K562 (cell line): Measurements from ENCODE around the gene ZNF646.

Experiments
- CCAR2 ChIP-seq: fragments of 200-400 bp; formaldehyde crosslinking; IDR thresholded peaks from 2 replicates; pipeline ENCODE4 v1.6.1; 2017; ENCODE audit warnings: mild to moderate bottlenecking, low read depth, low read length
- CEBPB ChIP-seq: fragments of 450-650 bp; IDR thresholded peaks from 2 replicates; pipeline ENCODE4 v1.6.1; 2016; ENCODE audit warnings: missing genetic modification characterization, missing compliant biosample characterization
- CTCF ChIP-seq, 3 experiments: IDR thresholded peaks in 2 of 3; conservative IDR thresholded peaks in 1 of 3; 2 replicates each; pipeline ENCODE4 v1.5.1; 2011 to 2012; ENCODE audit warnings: low read length in 3 of 3, mild to moderate bottlenecking in 3 of 3, control low read depth in 2 of 3, improper control_type of control experiment in 1 of 3, inconsistent platforms in 1 of 3, low read depth in 1 of 3, mixed read lengths in 1 of 3, moderate library complexity in 1 of 3; ENCODE audit not compliant: insufficient read depth in 2 of 3
- EP300 ChIP-seq: IDR thresholded peaks from 2 replicates; pipeline ENCODE4 v1.6.1; 2012; ENCODE audit warnings: low read length, improper control_type of control experiment
- ETV6 ChIP-seq, 3 experiments: fragments of 150-350 bp in 1 of 3; sonication (generic) in 1 of 3; formaldehyde crosslinking in 1 of 3; IDR thresholded peaks; 2 replicates each; pipeline versions ENCODE4 v1.6.1 to v1.8.0; 2014 to 2022; ENCODE audit warnings: borderline replicate concordance in 2 of 3, low read depth in 2 of 3, antibody characterized with exemption in 1 of 3, low read length in 1 of 3, mild to moderate bottlenecking in 1 of 3, missing genetic modification reagents in 1 of 3
- KDM1A ChIP-seq, 2 experiments: fragments of 450-650 bp; IDR thresholded peaks; 2 replicates each; pipeline ENCODE4 v1.6.1; 2016; ENCODE audit warnings: mild to moderate bottlenecking in 2 of 2
- MXI1 ChIP-seq: IDR thresholded peaks from 2 replicates; pipeline ENCODE4 v1.6.1; 2011; ENCODE audit warnings: low read depth, mild to moderate bottlenecking, improper control_type of control experiment, low read length
- NFYB ChIP-seq: IDR thresholded peaks from 2 replicates; pipeline ENCODE4 v1.6.1; 2011; ENCODE audit warnings: mild to moderate bottlenecking, moderate library complexity; ENCODE audit not compliant: insufficient read length; ENCODE audit errors: extremely low read depth
- ZFP36 ChIP-seq: fragments of 150-350 bp; IDR thresholded peaks from 2 replicates; pipeline ENCODE4 v1.6.1; 2018; ENCODE audit warnings: low read length, low read depth; ENCODE audit not compliant: partially characterized antibody
- ZNF239 ChIP-seq: fragments of 250-450 bp; sonication (Bioruptor Pico); IDR thresholded peaks from 2 replicates; pipeline ENCODE4 v1.4.0; 2020; ENCODE audit warnings: mild to moderate bottlenecking

DNA sequence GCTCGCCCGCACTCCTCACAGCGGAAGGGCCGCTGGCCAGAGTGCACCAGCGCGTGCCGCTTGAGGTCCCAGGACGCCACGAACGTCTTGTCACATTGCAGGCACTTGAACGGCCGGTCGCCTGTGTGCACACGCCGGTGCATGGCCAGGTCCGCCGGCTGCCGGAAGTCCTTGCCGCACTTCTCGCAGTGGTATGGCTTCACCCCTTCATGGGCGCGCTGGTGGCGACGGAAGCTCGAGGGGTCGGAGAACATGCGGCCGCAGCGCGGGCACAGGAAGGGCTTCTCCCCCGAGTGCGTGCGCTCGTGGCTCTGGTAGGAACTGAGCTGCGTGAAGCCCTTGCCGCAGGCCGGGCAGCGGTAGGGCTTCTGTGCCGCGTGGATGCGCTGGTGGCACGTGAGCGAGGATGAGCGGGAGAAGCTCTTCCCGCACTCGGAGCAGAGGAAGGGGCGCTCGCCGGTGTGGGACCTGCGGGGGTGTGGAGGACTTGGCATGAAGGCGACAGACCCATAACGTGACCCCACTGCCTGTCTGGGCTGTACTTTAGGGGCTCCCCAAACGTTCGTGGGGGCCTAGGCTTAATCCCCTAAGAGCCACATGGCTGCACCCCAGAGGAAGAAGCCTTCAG is 12.3 kb upstream of the ZNF646 start:
- TF ChIP-seq CTCF (IDR thresholded peaks at IDR 0.05 in 2 of 3, conservative IDR thresholded peaks at IDR 0.05 in 1 of 3; ENCODE audit: insufficient read depth in 2 of 3, low read depth in 1 of 3, low read length in 3 of 3), result no peak
- no peak for TF ChIP-seq KDM1A (IDR thresholded peaks at IDR 0.05)
- no peak for TF ChIP-seq ZNF239 (CRISPR knock-in tag)
- TF ChIP-seq MXI1, result no peak
- no peak for TF ChIP-seq CEBPB
- no peak for TF ChIP-seq ETV6 (IDR thresholded peaks at IDR 0.05; ENCODE audit: borderline replicate concordance in 1 of 2, low read depth in 2 of 2, low read length in 1 of 2)
- TF ChIP-seq ETV6 (CRISPR knock-in tag; IDR thresholded peaks at IDR 0.05; ENCODE audit: borderline replicate concordance), result no peak
- no peak for TF ChIP-seq EP300
- TF ChIP-seq NFYB, result no peak
- no peak for TF ChIP-seq CCAR2
- TF ChIP-seq ZFP36, result no peak
